ENCODE results near the gene MARK4. TPM values are rescaled to one million over a fixed set of nuclear protein-coding genes. Genes with fewer than 3 reads are reported as not detected.
A peak's percentile ranks its signal among the peaks of the same experiment; 100 is the strongest.

MARK4 gene
- total and polyA plus RNA-seq, 8 donors = 8.8 to 120 (median 18.4) TPM

GRCh38 chr19:45314708-45315245, 63.7 kb downstream of the MARK4 start:
- Histone ChIP-seq H3K27me3 (peaks cover 0 to 53% (median 14%) of the 10 kb centered on the region in 3 donors), H3K27ac (no peak overlapping the region), H3K4me1 (no peaks in the 10 kb centered on the region), H3K4me3 (no peak overlapping the region), H3K9me3 (no peaks in the 10 kb centered on the region), H3K36me3 (no peaks in the 10 kb centered on the region)
- TF ChIP-seq, protein P1, sequence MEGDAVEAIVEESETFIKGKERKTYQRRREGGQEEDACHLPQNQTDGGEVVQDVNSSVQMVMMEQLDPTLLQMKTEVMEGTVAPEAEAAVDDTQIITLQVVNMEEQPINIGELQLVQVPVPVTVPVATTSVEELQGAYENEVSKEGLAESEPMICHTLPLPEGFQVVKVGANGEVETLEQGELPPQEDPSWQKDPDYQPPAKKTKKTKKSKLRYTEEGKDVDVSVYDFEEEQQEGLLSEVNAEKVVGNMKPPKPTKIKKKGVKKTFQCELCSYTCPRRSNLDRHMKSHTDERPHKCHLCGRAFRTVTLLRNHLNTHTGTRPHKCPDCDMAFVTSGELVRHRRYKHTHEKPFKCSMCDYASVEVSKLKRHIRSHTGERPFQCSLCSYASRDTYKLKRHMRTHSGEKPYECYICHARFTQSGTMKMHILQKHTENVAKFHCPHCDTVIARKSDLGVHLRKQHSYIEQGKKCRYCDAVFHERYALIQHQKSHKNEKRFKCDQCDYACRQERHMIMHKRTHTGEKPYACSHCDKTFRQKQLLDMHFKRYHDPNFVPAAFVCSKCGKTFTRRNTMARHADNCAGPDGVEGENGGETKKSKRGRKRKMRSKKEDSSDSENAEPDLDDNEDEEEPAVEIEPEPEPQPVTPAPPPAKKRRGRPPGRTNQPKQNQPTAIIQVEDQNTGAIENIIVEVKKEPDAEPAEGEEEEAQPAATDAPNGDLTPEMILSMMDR (IDR thresholded peaks at IDR 0.05) = no peak
- TF ChIP-seq POLR2AphosphoS5 (IDR thresholded peaks at IDR 0.05) (no peak), EP300 (IDR thresholded peaks at IDR 0.05) (no peak), POLR2A (IDR thresholded peaks at IDR 0.05) (no peak)
- DNase-seq = no peak
- intact Hi-C loops (cut with DNase I; ENCODE audit: low total_unique reads) = no loop called here
- 55 to 73% (median 68%) methylated on average over 7 to 8 of the region's 8 CpGs for WGBS, 5 donors

DNA sequence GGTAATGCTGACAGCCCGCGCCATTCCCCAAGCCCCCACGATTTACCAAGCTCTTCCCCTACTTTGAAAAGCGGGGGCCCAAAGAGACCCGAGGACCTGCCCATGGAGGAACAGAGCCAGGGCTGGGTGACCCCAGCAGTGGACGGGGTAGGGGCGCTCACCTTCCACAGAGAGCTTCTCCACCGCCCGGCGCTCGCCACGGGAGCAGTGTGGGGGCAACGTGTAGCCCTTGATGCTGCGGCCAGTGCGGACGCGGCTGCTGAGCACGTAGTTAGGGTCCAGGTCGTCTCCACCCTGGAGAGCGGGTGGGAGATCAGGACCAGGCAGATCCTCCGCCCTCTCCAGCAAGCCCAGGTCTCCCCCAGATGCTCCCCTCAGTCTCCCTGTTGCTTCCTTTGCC, 64.2 kb downstream of the MARK4 start:
- Histone ChIP-seq H3K27me3 (peaks cover 0 to 53% (median 14%) of the 10 kb centered on the region in 3 donors), H3K4me1 (no peaks in the 10 kb centered on the region), H3K9me3 (no peaks in the 10 kb centered on the region), H3K36me3 (no peaks in the 10 kb centered on the region), H3K4me3 (no peak overlapping the region), H3K27ac (no peak overlapping the region)
- 54 to 64% (median 57%) methylated on average over 15 to 21 of the region's 21 CpGs for WGBS, 5 donors
- DNase-seq = no peak
- TF ChIP-seq POLR2AphosphoS5 (IDR thresholded peaks at IDR 0.05) (no peak), EP300 (IDR thresholded peaks at IDR 0.05) (no peak), POLR2A (IDR thresholded peaks at IDR 0.05) (no peak)
- TF ChIP-seq, protein P1 (IDR thresholded peaks at IDR 0.05) = no peak
- intact Hi-C loops (cut with DNase I; ENCODE audit: low total_unique reads) = no loop called here

DNA sequence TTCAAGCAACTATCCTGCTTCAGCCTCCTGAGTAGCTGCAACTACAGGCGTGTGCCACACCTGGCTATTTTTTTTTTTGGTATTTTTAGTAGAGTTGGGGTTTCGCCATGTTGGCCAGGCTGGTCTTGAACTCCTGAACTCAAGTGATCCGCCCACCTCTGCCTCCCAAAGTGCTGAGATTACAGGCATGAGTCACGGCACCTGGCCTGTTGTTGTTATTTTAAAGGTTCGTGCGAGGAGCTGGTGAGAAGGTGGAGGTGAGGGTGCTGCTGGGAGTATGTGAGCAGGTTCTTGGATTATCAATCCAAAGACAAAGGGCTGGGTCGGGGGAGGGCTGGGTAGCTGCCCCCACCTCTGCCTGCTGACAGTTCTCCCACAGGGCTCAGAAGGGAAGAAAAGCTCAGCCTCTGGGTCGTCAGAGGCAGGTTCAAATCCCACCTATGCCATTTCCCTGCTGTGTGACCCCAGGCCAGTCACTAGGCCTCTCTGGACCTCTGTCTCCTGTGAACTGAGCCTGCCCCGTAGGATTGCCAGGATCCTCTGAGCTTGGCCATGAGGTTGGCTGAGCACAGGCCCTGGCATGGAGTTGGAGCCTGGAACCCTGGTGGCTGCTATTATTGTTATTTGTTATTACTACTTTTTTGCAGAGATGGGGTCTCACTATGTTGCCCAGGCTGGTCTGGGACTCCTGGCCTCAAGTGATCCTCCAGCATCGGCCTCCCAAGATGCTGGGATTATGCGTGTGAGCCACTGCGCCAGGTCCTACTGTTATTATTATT, 70.1 kb downstream of the MARK4 start:
- H3K4me3 ChIP-seq = no peak overlapping the region
- no peak for DNase-seq
- H3K4me1 ChIP-seq = peaks cover 9 to 23% (median 15%) of the 10 kb centered on the region in 4 donors
- 68 to 83% (median 77%) methylated on average over 12 of the region's 12 CpGs for WGBS, 5 donors
- peaks cover 0 to 71% (median 34%) of the 10 kb centered on the region in 3 donors for H3K27me3 ChIP-seq
- no peaks in the 10 kb centered on the region for H3K36me3 ChIP-seq
- no peak overlapping the region for H3K27ac ChIP-seq
- intact Hi-C loops (cut with DNase I; ENCODE audit: low total_unique reads) = no loop called here
- no peak for TF ChIP-seq EP300 (IDR thresholded peaks at IDR 0.05)
- no peak for TF ChIP-seq POLR2A (IDR thresholded peaks at IDR 0.05)
- TF ChIP-seq POLR2AphosphoS5 (IDR thresholded peaks at IDR 0.05) = no peak
- TF ChIP-seq, protein P1 (IDR thresholded peaks at IDR 0.05) = no peak
- H3K9me3 ChIP-seq = no peaks in the 10 kb centered on the region

GRCh38 chr19:45321848-45322247, 70.8 kb downstream of the MARK4 start:
- H3K27me3 ChIP-seq = peaks cover 0 to 64% (median 28%) of the 10 kb centered on the region in 3 donors
- H3K36me3 ChIP-seq = no peaks in the 10 kb centered on the region
- intact Hi-C loops (cut with DNase I; ENCODE audit: low total_unique reads) = no loop called here
- peak in 1 of 2 donors; percentile 51 for DNase-seq
- no peaks in the 10 kb centered on the region for H3K9me3 ChIP-seq
- TF ChIP-seq POLR2AphosphoS5 (IDR thresholded peaks at IDR 0.05) = no peak
- TF ChIP-seq EP300 (IDR thresholded peaks at IDR 0.05) = no peak
- TF ChIP-seq POLR2A (IDR thresholded peaks at IDR 0.05) = no peak
- TF ChIP-seq, protein P1 (IDR thresholded peaks at IDR 0.05) = no peak
- H3K27ac ChIP-seq = peak overlapping the region in 2 of 5 donors; percentile 40 to 68
- 44 to 65% (median 50%) methylated on average over 7 of the region's 7 CpGs for WGBS, 5 donors
- H3K4me3 ChIP-seq = no peak overlapping the region
- peaks cover 9 to 28% (median 20%) of the 10 kb centered on the region in 4 donors for H3K4me1 ChIP-seq
